ENCODE results near the gene PYROXD2. TPM values are rescaled to one million over a fixed set of nuclear protein-coding genes. Genes with fewer than 3 reads are reported as not detected.

PYROXD2 gene
- total and polyA plus RNA-seq, 2 of the 13 experiments (the other 11 are each of a cell fraction or from before 2014, with no cell fraction given), result 2.0 to 6.2 TPM

GRCh38 chr10:98414932-98415730 is at the start of gene PYROXD2 (continued):
- peak; percentile 88 for TF ChIP-seq ZNF326 (CRISPR knock-in tag; IDR thresholded peaks at IDR 0.05; ENCODE audit: borderline replicate concordance)
- no peak for TF ChIP-seq ZNF850 (CRISPR knock-in tag; conservative IDR thresholded peaks at IDR 0.05)
- no peak for TF ChIP-seq NR2F6 (IDR thresholded peaks at IDR 0.05)
- TF ChIP-seq NR2F6 (CRISPR knock-in tag; IDR thresholded peaks at IDR 0.05), result 0 out of 2 replicates have a peak, but pooled peaks have one; percentile 40
- 0 out of 2 replicates have a peak, but pooled peaks have one; percentile 19 for TF ChIP-seq ZBTB4 (CRISPR knock-in tag; IDR thresholded peaks at IDR 0.05; ENCODE audit: borderline replicate concordance)
- no peak for TF ChIP-seq CREB1 (IDR thresholded peaks at IDR 0.05)
- no peak for TF ChIP-seq CREB1 (CRISPR knock-in tag; IDR thresholded peaks at IDR 0.05)
- TF ChIP-seq ZNF670 (CRISPR knock-in tag; IDR thresholded peaks at IDR 0.05; ENCODE audit: borderline replicate concordance), result peak; percentile 62; the same call in 1 of the 2 replicates
- no peak for TF ChIP-seq ZNF296 (CRISPR knock-in tag; conservative IDR thresholded peaks at IDR 0.05)
- no peak for TF ChIP-seq KDM5A (IDR thresholded peaks at IDR 0.05; ENCODE audit: borderline replicate concordance, low read length)
- 0 out of 2 replicates have a peak, but pooled peaks have one; percentile 69 for TF ChIP-seq ZNF234 (CRISPR knock-in tag; conservative IDR thresholded peaks at IDR 0.05)
- no peak for TF ChIP-seq ZNF33A (CRISPR knock-in tag; IDR thresholded peaks at IDR 0.05; ENCODE audit: borderline replicate concordance)
- TF ChIP-seq MLXIP (CRISPR knock-in tag; IDR thresholded peaks at IDR 0.05; ENCODE audit: borderline replicate concordance), result peak; percentile 27; the same call in 1 of the 2 replicates
- peak; percentile 62 for TF ChIP-seq RXRB (CRISPR knock-in tag; IDR thresholded peaks at IDR 0.05; ENCODE audit: borderline replicate concordance)
- TF ChIP-seq NFATC3 (CRISPR knock-in tag; IDR thresholded peaks at IDR 0.05), result 0 out of 2 replicates have a peak, but pooled peaks have one; percentile 60
- TF ChIP-seq ZNF136 (CRISPR knock-in tag; IDR thresholded peaks at IDR 0.05; ENCODE audit: low read depth), result peak; percentile 76; the same call in 1 of the 2 replicates
- no peak for TF ChIP-seq ZBTB1 (CRISPR knock-in tag; IDR thresholded peaks at IDR 0.05; ENCODE audit: borderline replicate concordance)
- 0 out of 2 replicates have a peak, but pooled peaks have one; percentile 50 for TF ChIP-seq ZNF44 (CRISPR knock-in tag; IDR thresholded peaks at IDR 0.05)
- peak; percentile 84 for TF ChIP-seq ZMYM3 (CRISPR knock-in tag; IDR thresholded peaks at IDR 0.05)
- peak; percentile 93 for TF ChIP-seq ZNF274 (CRISPR knock-in tag; IDR thresholded peaks at IDR 0.05)
- 0 out of 2 replicates have a peak, but pooled peaks have one; percentile 36 for TF ChIP-seq ZNF280B (CRISPR knock-in tag; IDR thresholded peaks at IDR 0.05; ENCODE audit: borderline replicate concordance)
- no peak for TF ChIP-seq SNRNP70 (IDR thresholded peaks at IDR 0.05; ENCODE audit: low read depth, low read length)
- peak; percentile 90 for TF ChIP-seq NFIC (IDR thresholded peaks at IDR 0.05; ENCODE audit: low read length)
